AG04450 (cell line): ENCODE measurements around the gene CNTNAP5. TPM values are rescaled to one million over a fixed set of nuclear protein-coding genes. Genes with fewer than 3 reads are reported as not detected.

Experiments used
- CTCF ChIA-PET: fragments of 300-600, 350-600 bp; formaldehyde crosslinking; extraction: SDS; loops from one replicate; lab custom pipeline; 2022; ENCODE audit warnings: antibody characterized with exemption, inconsistent platforms; lab: Charles Lee
- POLR2A ChIA-PET: fragments of 350-600 bp; formaldehyde crosslinking; extraction: SDS; loops from one replicate; lab custom pipeline; 2021; ENCODE audit warnings: antibody characterized with exemption, inconsistent platforms; lab: Yijun Ruan, JAX
- DNase-seq: peaks from one replicate; pipeline ENCODE4 v3.0.0-alpha.2; 2011; ENCODE audit warnings: low read depth, low spot score
- H3K27ac ChIP-seq: one replicate; pipeline ENCODE4 v1.5.1; 2012; ENCODE audit warnings: low read depth, low read length, control low read depth
- H3K27me3 ChIP-seq: one replicate; pipeline ENCODE4 v1.6.0; 2012; ENCODE audit warnings: low read length; ENCODE audit not compliant: control insufficient read depth, insufficient read depth
- H3K4me3 ChIP-seq: 2 replicates; pipeline ENCODE4 v1.5.1; 2011; ENCODE audit warnings: mild to moderate bottlenecking, low read depth, low read length, control low read depth
- H3K9me3 ChIP-seq: 2 replicates; pipeline ENCODE4 v1.5.1; 2012; ENCODE audit warnings: low read length; ENCODE audit not compliant: control insufficient read depth, insufficient read depth
- CTCF ChIP-seq: IDR thresholded peaks from 2 replicates; pipeline ENCODE4 v1.5.1; 2011; ENCODE audit warnings: low read depth, low read length, control low read depth, inconsistent platforms
- polyA plus RNA-seq: library from polyadenylated mRNA; depleted of rRNA; stranded (reverse); fragments of >200 nt; gene quantifications from 2 replicates; pipeline ENCODE4 v1.2.3, GENCODE V29; 2011

CNTNAP5 gene
- polyA plus RNA-seq, 1 experiment = not detected

DNA sequence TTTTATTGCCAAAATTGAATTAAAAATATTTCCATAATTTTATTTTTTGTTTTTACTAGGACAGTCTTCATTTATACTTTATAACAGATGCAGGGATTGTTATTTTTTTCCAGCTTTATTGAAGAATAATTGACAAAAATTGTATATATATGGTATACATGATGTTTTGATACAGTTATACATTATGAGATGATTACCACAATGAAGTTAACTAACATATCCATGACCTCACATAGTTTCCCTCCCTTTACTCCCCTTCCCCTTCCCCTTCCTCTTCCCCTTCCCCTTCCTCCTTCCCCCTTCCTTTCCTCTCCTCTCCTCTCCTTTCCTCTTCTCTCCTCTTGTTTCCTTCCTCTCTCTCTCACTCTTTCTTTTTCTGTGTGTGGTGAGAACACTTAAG, 700.1 kb downstream of the CNTNAP5 start:
- ChIA-PET POLR2A (no interaction called here), CTCF (no interaction called here)
- 0 out of 2 replicates have a peak, but pooled peaks cover 2% of the 10 kb centered on the region for H3K9me3 ChIP-seq
- DNase-seq = no peak
- no peak overlapping the region for H3K27ac ChIP-seq
- TF ChIP-seq CTCF = no peak
- H3K27me3 ChIP-seq = no peaks in the 10 kb centered on the region
- H3K4me3 ChIP-seq = no peak overlapping the region

GRCh38 chr2:124740636-124741035, 715.5 kb downstream of the CNTNAP5 start:
- no peaks in the 10 kb centered on the region for H3K27me3 ChIP-seq
- peaks cover 7% of the 10 kb centered on the region for H3K9me3 ChIP-seq
- no peak overlapping the region for H3K4me3 ChIP-seq
- H3K27ac ChIP-seq = no peak overlapping the region
- no peak for TF ChIP-seq CTCF
- ChIA-PET POLR2A (no interaction called here), CTCF (no interaction called here)
- DNase-seq = no peak

DNA sequence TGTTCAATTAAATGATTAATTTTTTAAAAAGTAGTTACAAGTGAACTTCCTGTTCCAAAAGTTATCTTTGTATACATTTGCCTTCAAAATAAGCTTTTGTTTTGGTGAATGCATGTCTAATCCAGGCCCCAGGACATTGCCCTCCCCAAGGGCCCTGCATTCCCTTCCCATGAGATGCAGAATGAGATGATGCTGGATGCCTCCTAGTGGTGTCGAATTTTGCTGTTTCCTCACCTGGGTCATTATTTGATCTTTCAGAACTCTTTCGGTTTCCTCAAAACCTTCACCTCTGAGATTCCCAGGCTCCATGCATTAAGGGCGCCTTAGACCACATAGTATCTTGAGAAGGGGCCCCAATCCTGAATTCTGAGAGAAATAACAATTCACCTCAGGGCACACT, 728.8 kb downstream of the CNTNAP5 start:
- H3K27me3 ChIP-seq = no peaks in the 10 kb centered on the region
- TF ChIP-seq CTCF = no peak
- H3K9me3 ChIP-seq = no peaks in the 10 kb centered on the region; the same call in 1 of the 2 replicates
- H3K27ac ChIP-seq = no peak overlapping the region
- H3K4me3 ChIP-seq = no peak overlapping the region
- DNase-seq = no peak
- ChIA-PET POLR2A (no interaction called here), CTCF (no interaction called here)

- TF ChIP-seq CTCF = no peak
- no peak overlapping the region for H3K4me3 ChIP-seq
- no peak for DNase-seq
- H3K9me3 ChIP-seq = no peaks in the 10 kb centered on the region; the same call in 1 of the 2 replicates
- ChIA-PET POLR2A (no interaction called here), CTCF (no interaction called here)
- H3K27ac ChIP-seq = no peak overlapping the region
- H3K27me3 ChIP-seq = no peaks in the 10 kb centered on the region
These were observed 730.3 kb downstream of the CNTNAP5 start for GRCh38 chr2:124755386-124755785.

DNA sequence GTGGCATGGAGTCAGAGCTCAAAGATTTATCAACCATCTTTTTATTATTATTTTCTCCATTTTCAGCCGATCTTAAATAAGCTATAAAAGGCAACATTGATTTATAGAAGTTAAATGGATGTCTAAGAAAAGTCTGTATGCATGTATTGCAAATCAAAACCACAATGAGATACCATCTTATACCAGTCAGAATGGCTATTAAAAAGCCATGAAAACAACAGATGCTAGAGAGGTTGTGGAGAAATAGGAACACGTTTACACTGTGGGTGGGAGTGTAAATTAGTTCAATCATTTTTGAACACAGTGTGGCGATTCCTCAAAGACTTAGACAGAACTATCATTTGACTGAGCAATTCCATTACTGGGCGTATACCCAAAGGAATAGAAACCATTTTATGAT, 731.0 kb downstream of the CNTNAP5 start:
- CTCF ChIA-PET = no interaction called here
- no peak for TF ChIP-seq CTCF
- H3K27ac ChIP-seq = no peak overlapping the region
- DNase-seq = no peak
- H3K4me3 ChIP-seq = no peak overlapping the region
- POLR2A ChIA-PET = no interaction called here
- no peaks in the 10 kb centered on the region for H3K27me3 ChIP-seq
- no peaks in the 10 kb centered on the region; the same call in 1 of the 2 replicates for H3K9me3 ChIP-seq
